Body of pancreas (tissue), 4 donors: ENCODE data around the gene IL7R. TPM values are rescaled to one million over a fixed set of nuclear protein-coding genes. Genes with fewer than 3 reads are reported as not detected.
"Not testable (repeated sequence)": the region's sequence is repeated elsewhere in the genome, so short reads cannot be mapped to it uniquely, and the experiment has no call there.

Source experiments
- ATAC-seq: fragments of 150-250 bp; one replicate; pipeline ENCODE4 v1.9.1; 2016
- DNase-seq, 4 donors: peaks; one replicate each; pipeline ENCODE4 v3.0.0-alpha.2; 2019
- H3K27ac ChIP-seq, 4 donors: fragments of 200-600 bp; sonication (generic); 1 replicate in 3 of 4; 2 replicates in 1 of 4; pipeline versions ENCODE4 v1.5.1 to v1.6.1; 2016 to 2019; ENCODE audit warnings: mild to moderate bottlenecking in 1 of 4, mixed read lengths in 1 of 4, moderate library complexity in 1 of 4
- H3K27me3 ChIP-seq, 2 donors: fragments of 200-600 bp; sonication (generic); one replicate each; pipeline ENCODE4 v1.6.0; 2016; ENCODE audit warnings: mild to moderate bottlenecking in 1 of 2
- H3K36me3 ChIP-seq, 2 donors: fragments of 200-600 bp; sonication (generic); replicated peaks in 1 of 2; 2 replicates each; pipeline ENCODE4 v1.5.1; 2016; ENCODE audit warnings: low read depth in 2 of 2; ENCODE audit not compliant: insufficient read depth in 1 of 2
- H3K4me1 ChIP-seq: fragments of 200-600 bp; sonication (generic); one replicate; pipeline ENCODE4 v1.6.0; 2016
- H3K4me3 ChIP-seq, 2 donors: fragments of 200-600 bp; sonication (generic); 1 replicate in 1 of 2; 2 replicates in 1 of 2; pipeline ENCODE4 v1.5.1; 2016 to 2019
- H3K9me3 ChIP-seq, 3 donors: fragments of 200-600 bp; sonication (generic); 1 replicate in 2 of 3; 2 replicates in 1 of 3; pipeline ENCODE4 v1.5.1; 2016
- CTCF ChIP-seq, 7 experiments: fragments of 450-650 bp in 4 of 7; fragments of 200-600 bp in 3 of 7; sonication (generic) in 3 of 7; IDR thresholded peaks; one replicate each; pipeline ENCODE4 v1.5.1; 2016 to 2019; ENCODE audit warnings: antibody characterized with exemption in 7 of 7
- POLR2A ChIP-seq, 3 donors: fragments of 450-650 bp; IDR thresholded peaks; one replicate each; pipeline ENCODE4 v1.6.1; 2016; ENCODE audit warnings: antibody characterized with exemption in 3 of 3, mild to moderate bottlenecking in 2 of 3
- WGBS, 2 donors: methylation state at CpG; one replicate each; pipeline ENCODE4 v1.1.5; 2017; 5-methylcytosine and 5-hydroxymethylcytosine counted together
- intact Hi-C: fragments of 100-400 bp; cut with DNase I; formaldehyde crosslinking; loops from one replicate; pipeline ENCODE4 v1.15.1; 2023
- total RNA-seq, 2 donors: library from RNA; depleted of rRNA; stranded (reverse); fragments of >200 nt; gene quantifications; one replicate each; pipeline ENCODE4 v1.1.0, GENCODE V29; 2016

IL7R gene
- total RNA-seq, 2 donors from 2014 or later = 13.5 to 27.0 TPM

- intact Hi-C loops = no loop called here
- DNase-seq = no peak
Measured at GRCh38 chr5:35835796-35836742, 20.6 kb upstream of the IL7R start.

GRCh38 chr5:35838370-35839042, 18.2 kb upstream of the IL7R start:
- no peak overlapping the region for H3K27ac ChIP-seq
- no peak for ATAC-seq
- H3K4me1 ChIP-seq = no peaks in the 10 kb centered on the region
- TF ChIP-seq POLR2A (IDR thresholded peaks at IDR 0.05) (no peak), CTCF (IDR thresholded peaks at IDR 0.05) (no peak)
- no peaks in the 10 kb centered on the region for H3K9me3 ChIP-seq
- no peak overlapping the region for H3K4me3 ChIP-seq
- H3K27me3 ChIP-seq = no peaks in the 10 kb centered on the region
- no peaks in the 10 kb centered on the region for H3K36me3 ChIP-seq
- no peak for DNase-seq
- 84 to 85% methylated on average over 5 of the region's 5 CpGs for WGBS, 2 donors
- intact Hi-C loops = no loop called here

More at GRCh38 chr5:35835796-35836742, 20.6 kb upstream of the IL7R start:
- ATAC-seq = no peak
- TF ChIP-seq POLR2A (IDR thresholded peaks at IDR 0.05) (no peak), CTCF (IDR thresholded peaks at IDR 0.05) (no peak)
- 60 to 61% methylated on average over 7 of the region's 7 CpGs for WGBS, 2 donors
- Histone ChIP-seq H3K27me3 (no peaks in the 10 kb centered on the region), H3K4me1 (no peaks in the 10 kb centered on the region), H3K36me3 (no peaks in the 10 kb centered on the region), H3K4me3 (no peak overlapping the region), H3K27ac (no peak overlapping the region), H3K9me3 (no peaks in the 10 kb centered on the region)

GRCh38 chr5:35842856-35843255, 13.8 kb upstream of the IL7R start:
- DNase-seq (no peak), ATAC-seq (no peak)
- Histone ChIP-seq H3K27ac (no peak overlapping the region), H3K27me3 (no peaks in the 10 kb centered on the region), H3K9me3 (peaks cover 0 to 10% (median 0%) of the 10 kb centered on the region in 3 donors), H3K4me3 (no peak overlapping the region), H3K4me1 (no peaks in the 10 kb centered on the region), H3K36me3 (no peaks in the 10 kb centered on the region)
- intact Hi-C loops = no loop called here
- TF ChIP-seq CTCF (IDR thresholded peaks at IDR 0.05) (no peak), POLR2A (IDR thresholded peaks at IDR 0.05) (no peak)

GRCh38 chr5:35845508-35845907, 11.2 kb upstream of the IL7R start:
- H3K4me3 ChIP-seq, H3K27me3 ChIP-seq, H3K36me3 ChIP-seq, H3K4me1 ChIP-seq, intact Hi-C loops, ATAC-seq, DNase-seq, H3K27ac ChIP-seq, H3K9me3 ChIP-seq: not testable (repeated sequence)
- WGBS, 2 donors = 67 to 83% methylated on average over 1 to 2 of the region's 2 CpGs

- ATAC-seq = no peak
- intact Hi-C loops = no loop called here
- no peak overlapping the region for H3K27ac ChIP-seq
- no peak overlapping the region for H3K4me3 ChIP-seq
- DNase-seq = no peak
- peaks cover 0 to 10% (median 0%) of the 10 kb centered on the region in 3 donors for H3K9me3 ChIP-seq
- TF ChIP-seq POLR2A (IDR thresholded peaks at IDR 0.05) (no peak), CTCF (IDR thresholded peaks at IDR 0.05) (no peak)
- H3K27me3 ChIP-seq = no peaks in the 10 kb centered on the region
- no peaks in the 10 kb centered on the region for H3K4me1 ChIP-seq
- H3K36me3 ChIP-seq = no peaks in the 10 kb centered on the region
Measured at GRCh38 chr5:35847491-35847890, 9.2 kb upstream of the IL7R start.
